Lower leg skin (tissue), 3 donors: Measurements from ENCODE around the gene MTIF3.

Experiments used
- POLR2A ChIP-seq, 2 donors: fragments of 450-650 bp; IDR thresholded peaks; one replicate each; pipeline ENCODE4 v1.6.1; 2016 to 2017; ENCODE audit warnings: antibody characterized with exemption in 2 of 2, mild to moderate bottlenecking in 1 of 2, moderate library complexity in 1 of 2
- TF ChIP-seq, protein P1 (sequence below), 3 donors: fragments of 450-650 bp; IDR thresholded peaks; one replicate each; pipeline ENCODE4 v1.5.1; 2016; ENCODE audit warnings: antibody characterized with exemption in 3 of 3, mild to moderate bottlenecking in 3 of 3, moderate library complexity in 2 of 3

DNA sequence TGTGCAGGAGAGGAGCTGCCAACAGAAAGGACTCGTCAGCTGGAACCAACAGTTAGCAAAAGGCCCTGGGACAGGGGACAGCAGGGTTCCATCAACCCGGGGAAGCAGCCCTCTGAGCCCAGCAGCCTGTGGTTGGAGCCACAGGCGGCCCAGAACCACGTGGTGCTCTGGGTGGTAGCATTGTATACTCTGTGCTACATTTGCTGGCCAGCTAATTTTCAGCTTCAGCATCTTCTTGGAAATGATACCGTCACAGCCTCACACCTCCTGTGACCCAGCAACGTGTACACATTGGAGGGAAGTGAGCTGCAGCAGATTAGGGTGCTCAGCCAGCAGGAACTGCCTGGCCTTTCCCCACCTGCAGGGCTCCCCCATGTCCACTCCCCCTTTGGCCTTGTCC lies 13.1 kb upstream of the MTIF3 start:
- TF ChIP-seq POLR2A (IDR thresholded peaks at IDR 0.05): no peak
- TF ChIP-seq, protein P1, sequence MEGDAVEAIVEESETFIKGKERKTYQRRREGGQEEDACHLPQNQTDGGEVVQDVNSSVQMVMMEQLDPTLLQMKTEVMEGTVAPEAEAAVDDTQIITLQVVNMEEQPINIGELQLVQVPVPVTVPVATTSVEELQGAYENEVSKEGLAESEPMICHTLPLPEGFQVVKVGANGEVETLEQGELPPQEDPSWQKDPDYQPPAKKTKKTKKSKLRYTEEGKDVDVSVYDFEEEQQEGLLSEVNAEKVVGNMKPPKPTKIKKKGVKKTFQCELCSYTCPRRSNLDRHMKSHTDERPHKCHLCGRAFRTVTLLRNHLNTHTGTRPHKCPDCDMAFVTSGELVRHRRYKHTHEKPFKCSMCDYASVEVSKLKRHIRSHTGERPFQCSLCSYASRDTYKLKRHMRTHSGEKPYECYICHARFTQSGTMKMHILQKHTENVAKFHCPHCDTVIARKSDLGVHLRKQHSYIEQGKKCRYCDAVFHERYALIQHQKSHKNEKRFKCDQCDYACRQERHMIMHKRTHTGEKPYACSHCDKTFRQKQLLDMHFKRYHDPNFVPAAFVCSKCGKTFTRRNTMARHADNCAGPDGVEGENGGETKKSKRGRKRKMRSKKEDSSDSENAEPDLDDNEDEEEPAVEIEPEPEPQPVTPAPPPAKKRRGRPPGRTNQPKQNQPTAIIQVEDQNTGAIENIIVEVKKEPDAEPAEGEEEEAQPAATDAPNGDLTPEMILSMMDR (IDR thresholded peaks at IDR 0.05): no peak
